Right lobe of liver (tissue), 6 donors: Measurements from ENCODE around the gene IL1F10. TPM values are rescaled to one million over a fixed set of nuclear protein-coding genes. Genes with fewer than 3 reads are reported as not detected.

Experiments used
- ATAC-seq, 4 donors: fragments of 200-7000 bp; cut with Tn5 transposase; one replicate each; pipeline ENCODE4 v1.9.1; 2020; ENCODE audit warnings: mild to moderate bottlenecking in 4 of 4, moderate library complexity in 4 of 4
- DNase-seq, 3 donors: peaks; one replicate each; pipeline ENCODE4 v3.0.0-alpha.2; 2020
- H3K27ac ChIP-seq, 3 donors: fragments of 200-600 bp; one replicate each; pipeline ENCODE4 v1.8.0; 2022
- H3K27me3 ChIP-seq, 2 donors: fragments of 200-600 bp; one replicate each; pipeline ENCODE4 v1.8.0; 2022
- H3K36me3 ChIP-seq, 4 donors: fragments of 200-600 bp; sonication (generic) in 1 of 4; one replicate each; pipeline versions ENCODE4 v1.5.1 to v1.8.0; 2017 to 2022; ENCODE audit warnings: control low read depth in 1 of 4
- H3K4me1 ChIP-seq, 4 donors: fragments of 200-600 bp; sonication (generic) in 1 of 4; one replicate each; pipeline versions ENCODE4 v1.5.1 to v1.8.0; 2017 to 2022; ENCODE audit warnings: control low read depth in 1 of 4
- H3K4me3 ChIP-seq, 3 donors: fragments of 200-600 bp; one replicate each; pipeline ENCODE4 v1.8.0; 2022
- H3K9me3 ChIP-seq, 4 donors: fragments of 200-600 bp; sonication (generic) in 1 of 4; one replicate each; pipeline versions ENCODE4 v1.5.1 to v1.8.0; 2017 to 2022; ENCODE audit warnings: control low read depth in 1 of 4
- POLR2A ChIP-seq: fragments of 450-650 bp; IDR thresholded peaks from one replicate; pipeline ENCODE4 v1.6.1; 2017; ENCODE audit warnings: antibody characterized with exemption, mild to moderate bottlenecking
- WGBS: methylation state at CpG from one replicate; pipeline ENCODE4 v1.1.6; 2018; ENCODE audit warnings: low coverage, low lambda C conversion rate; ENCODE audit not compliant: insufficient coverage; ENCODE audit errors: missing lambda C conversion rate; 5-methylcytosine and 5-hydroxymethylcytosine counted together
- intact Hi-C, 2 donors: fragments of 100-400 bp; cut with DNase I; formaldehyde crosslinking; loops; one replicate each; pipeline versions ENCODE4 v1.11.2 to v1.14.1; 2022
- total RNA-seq, 6 experiments: library from RNA; depleted of rRNA in 2 of 6; stranded (reverse); fragments of >200 nt in 2 of 6; fragmentation: NEBNext Ultra II Directional in 3 of 6; extraction: Animal tissue kit (Norgen Biotek cat#: 25700) in 3 of 6; gene quantifications; one replicate each; pipeline versions ENCODE4 v1.1.0 to v1.2.4, GENCODE V29; 2016 to 2023
- TF ChIP-seq, protein P1 (sequence below), 4 donors: fragments of 200-600 bp in 3 of 4; fragments of 450-650 bp in 1 of 4; IDR thresholded peaks; one replicate each; pipeline versions ENCODE4 v1.5.1 to v1.8.0; 2016 to 2022; ENCODE audit warnings: antibody characterized with exemption in 4 of 4, mild to moderate bottlenecking in 2 of 4
- donor health status: DM: no; HTN: yes; CAD: no.
- donor health status: DM: no; HTN: no; CAD: no.
- donor health status: DM: no; HTN: no; CAD: no.
- donor health status: DM: no; HTN: yes; CAD: no.
- donor health status: DM: no; HTN: yes; CAD: no.

The IL1F10 gene
- total RNA-seq, 6 experiments from 2014 or later = not detected

DNA sequence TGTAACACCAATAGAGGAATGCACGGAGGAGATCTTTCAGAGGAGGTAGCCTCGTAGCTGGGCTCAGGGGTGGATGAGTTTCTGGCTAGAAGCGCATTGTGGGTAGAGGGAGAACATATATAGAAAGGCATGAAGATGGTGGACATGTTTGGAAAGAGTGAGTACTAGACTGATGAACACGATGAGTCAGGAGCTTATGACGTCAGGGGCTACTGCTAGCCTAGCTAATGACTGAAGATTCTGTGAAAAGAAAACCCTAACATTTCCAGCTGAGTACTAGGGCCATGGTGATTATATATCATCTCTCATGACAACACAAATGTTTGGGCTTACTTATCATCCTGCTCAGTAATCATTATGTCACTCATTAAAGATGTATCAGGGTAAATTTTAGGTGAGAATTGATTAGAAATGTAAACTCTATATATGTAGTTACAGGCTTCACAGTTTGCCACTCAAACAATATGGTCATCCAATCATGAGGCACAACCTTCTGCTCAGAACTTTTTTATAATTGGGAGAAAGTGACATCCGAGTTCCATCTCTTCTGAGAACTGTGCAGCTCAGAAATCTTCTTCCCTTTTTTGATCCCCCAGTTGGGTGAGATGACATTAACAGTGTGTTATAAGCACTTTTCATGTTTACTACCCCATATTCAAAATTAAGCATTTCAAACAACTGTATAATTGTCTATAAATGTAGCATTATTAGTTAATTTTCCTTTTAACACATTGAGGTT, 37.4 kb downstream of the IL1F10 start:
- H3K9me3 ChIP-seq = no peaks in the 10 kb centered on the region
- H3K4me1 ChIP-seq = no peaks in the 10 kb centered on the region
- TF ChIP-seq, protein P1, sequence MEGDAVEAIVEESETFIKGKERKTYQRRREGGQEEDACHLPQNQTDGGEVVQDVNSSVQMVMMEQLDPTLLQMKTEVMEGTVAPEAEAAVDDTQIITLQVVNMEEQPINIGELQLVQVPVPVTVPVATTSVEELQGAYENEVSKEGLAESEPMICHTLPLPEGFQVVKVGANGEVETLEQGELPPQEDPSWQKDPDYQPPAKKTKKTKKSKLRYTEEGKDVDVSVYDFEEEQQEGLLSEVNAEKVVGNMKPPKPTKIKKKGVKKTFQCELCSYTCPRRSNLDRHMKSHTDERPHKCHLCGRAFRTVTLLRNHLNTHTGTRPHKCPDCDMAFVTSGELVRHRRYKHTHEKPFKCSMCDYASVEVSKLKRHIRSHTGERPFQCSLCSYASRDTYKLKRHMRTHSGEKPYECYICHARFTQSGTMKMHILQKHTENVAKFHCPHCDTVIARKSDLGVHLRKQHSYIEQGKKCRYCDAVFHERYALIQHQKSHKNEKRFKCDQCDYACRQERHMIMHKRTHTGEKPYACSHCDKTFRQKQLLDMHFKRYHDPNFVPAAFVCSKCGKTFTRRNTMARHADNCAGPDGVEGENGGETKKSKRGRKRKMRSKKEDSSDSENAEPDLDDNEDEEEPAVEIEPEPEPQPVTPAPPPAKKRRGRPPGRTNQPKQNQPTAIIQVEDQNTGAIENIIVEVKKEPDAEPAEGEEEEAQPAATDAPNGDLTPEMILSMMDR (IDR thresholded peaks at IDR 0.05) = no peak
- TF ChIP-seq POLR2A = no peak
- ATAC-seq (no peak), DNase-seq (no peak)
- no peaks in the 10 kb centered on the region for H3K27me3 ChIP-seq
- no peaks in the 10 kb centered on the region for H3K36me3 ChIP-seq
- no peak overlapping the region for H3K4me3 ChIP-seq
- intact Hi-C loops = no loop called here
- H3K27ac ChIP-seq = no peak overlapping the region
- 74% methylated on average over 6 of the region's 6 CpGs for WGBS

DNA sequence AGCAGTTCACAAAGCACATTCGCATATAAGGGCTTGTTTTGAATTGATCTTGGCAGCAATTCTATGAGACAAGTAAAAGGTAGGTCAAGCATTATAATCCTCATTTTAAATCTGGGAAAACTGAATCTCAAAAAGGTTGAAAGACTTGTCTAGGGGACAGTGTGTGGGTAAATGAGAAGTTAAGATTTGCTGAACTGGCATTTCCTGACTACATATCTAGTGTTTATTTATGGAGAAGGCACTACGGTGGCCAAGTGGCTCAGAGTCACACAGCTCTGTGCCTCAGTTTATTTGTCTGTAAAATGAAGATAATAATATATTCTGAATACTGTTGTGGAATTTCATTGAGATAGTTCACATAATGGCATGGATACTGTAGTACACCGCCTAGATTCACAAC, 43.4 kb downstream of the IL1F10 start:
- no peak overlapping the region for H3K4me3 ChIP-seq
- peak in 2 of 4 donors; percentile 9 to 31 for ATAC-seq
- H3K27ac ChIP-seq = no peak overlapping the region
- no peaks in the 10 kb centered on the region for H3K36me3 ChIP-seq
- intact Hi-C loops = no loop called here
- TF ChIP-seq, protein P1 (IDR thresholded peaks at IDR 0.05) = no peak
- TF ChIP-seq POLR2A = no peak
- peaks cover 0 to 5% (median 0%) of the 10 kb centered on the region in 4 donors for H3K4me1 ChIP-seq
- no peaks in the 10 kb centered on the region for H3K27me3 ChIP-seq
- 50% methylated on average over 3 of the region's 3 CpGs for WGBS
- DNase-seq = no peak
- H3K9me3 ChIP-seq = no peaks in the 10 kb centered on the region

DNA sequence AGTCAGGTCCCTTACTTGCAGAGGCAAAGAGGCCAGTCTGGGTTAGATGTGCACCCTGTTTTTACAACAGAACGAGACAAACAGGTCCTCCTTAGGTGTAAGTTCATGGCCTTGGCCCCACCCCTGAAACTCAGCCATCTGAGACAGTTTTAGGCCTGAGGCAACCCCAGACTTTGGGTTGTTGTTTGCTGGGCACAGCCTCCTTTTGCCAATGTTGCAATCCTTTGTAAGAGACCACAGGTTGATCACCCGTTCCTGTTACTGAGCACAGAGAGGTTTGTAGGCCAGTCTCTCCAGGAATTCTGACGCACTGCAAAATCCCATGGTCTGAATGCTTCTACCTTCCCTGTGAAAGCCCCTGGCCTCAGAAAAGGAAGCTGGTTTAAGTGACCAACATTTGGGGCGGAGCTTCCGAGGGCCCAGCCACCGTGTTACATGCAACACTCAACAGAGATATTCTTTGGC, 44.1 kb downstream of the IL1F10 start:
- Histone ChIP-seq H3K4me3 (no peak overlapping the region), H3K36me3 (no peaks in the 10 kb centered on the region), H3K27me3 (no peaks in the 10 kb centered on the region), H3K27ac (peak overlapping the region in 2 of 3 donors; percentile 20 to 52), H3K9me3 (no peaks in the 10 kb centered on the region), H3K4me1 (peaks cover 0 to 5% (median 0%) of the 10 kb centered on the region in 4 donors)
- intact Hi-C loops = no loop called here
- TF ChIP-seq, protein P1 (IDR thresholded peaks at IDR 0.05) = no peak
- TF ChIP-seq POLR2A = no peak
- ATAC-seq (peak; percentile 70 to 93 (median 86)), DNase-seq (no peak)
- 28% methylated on average over 6 of the region's 6 CpGs for WGBS

DNA sequence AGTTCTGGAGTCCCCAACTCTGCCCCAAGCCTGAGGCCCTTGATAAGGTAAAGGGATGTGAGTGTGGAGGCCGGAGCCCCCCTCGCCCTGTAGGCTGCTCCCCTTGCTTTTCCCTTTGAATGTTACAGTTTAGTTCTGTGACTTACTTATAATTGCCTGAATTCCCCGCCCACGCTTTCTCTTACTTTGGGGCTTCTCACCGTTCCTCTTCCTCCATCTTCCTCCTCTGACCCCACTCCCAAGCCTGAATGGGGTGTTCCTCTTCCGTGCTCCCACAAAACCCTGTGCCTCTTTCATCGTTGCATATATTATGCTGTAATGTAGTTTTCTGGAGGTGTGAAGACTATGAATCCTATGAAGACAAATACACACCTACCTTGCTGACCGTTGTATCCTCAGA, 44.7 kb downstream of the IL1F10 start:
- H3K9me3 ChIP-seq = no peaks in the 10 kb centered on the region
- ATAC-seq (no peak), DNase-seq (no peak)
- peak overlapping the region in 2 of 3 donors; percentile 20 to 52 for H3K27ac ChIP-seq
- WGBS = 60% methylated on average over 8 of the region's 8 CpGs
- no peak overlapping the region for H3K4me3 ChIP-seq
- H3K27me3 ChIP-seq = no peaks in the 10 kb centered on the region
- TF ChIP-seq, protein P1 (IDR thresholded peaks at IDR 0.05) = no peak
- no peak for TF ChIP-seq POLR2A
- H3K4me1 ChIP-seq = peaks cover 0 to 5% (median 0%) of the 10 kb centered on the region in 4 donors
- H3K36me3 ChIP-seq = no peaks in the 10 kb centered on the region
- intact Hi-C loops = no loop called here
